HUES64 (cell line): ENCODE results near the gene SCAPER.

Source experiments
- H3K27ac ChIP-seq: 2 replicates; pipeline ENCODE4 v1.7.0; 2013; ENCODE audit warnings: low read depth, low read length, inconsistent platforms
- H3K27me3 ChIP-seq: 2 replicates; pipeline ENCODE4 v1.6.1; 2013; ENCODE audit warnings: mild to moderate bottlenecking, low read length; ENCODE audit not compliant: insufficient read depth
- H3K36me3 ChIP-seq: 2 replicates; pipeline ENCODE4 v1.6.1; 2013; ENCODE audit warnings: mild to moderate bottlenecking, low read length; ENCODE audit not compliant: insufficient read depth
- H3K4me1 ChIP-seq: 2 replicates; pipeline ENCODE4 v1.6.1; 2013; ENCODE audit warnings: mild to moderate bottlenecking, low read length, moderate library complexity; ENCODE audit not compliant: insufficient read depth
- H3K4me3 ChIP-seq: 2 replicates; pipeline ENCODE4 v1.5.1; 2013; ENCODE audit warnings: mild to moderate bottlenecking, low read length, moderate library complexity
- H3K9ac ChIP-seq: 2 replicates; pipeline ENCODE4 v1.6.1; 2013; ENCODE audit warnings: mild to moderate bottlenecking, low read depth, low read length
- H3K9me3 ChIP-seq: 2 replicates; pipeline ENCODE4 v1.6.1; 2013; ENCODE audit warnings: low read depth, low read length; ENCODE audit not compliant: insufficient read depth
- WGBS: fragments of 150-250, 120-280 bp; methylation state at CpG from one replicate; pipeline ENCODE4 v1.1.7; 2013; ENCODE audit warnings: missing lambda C conversion rate; 5-methylcytosine and 5-hydroxymethylcytosine counted together

The SCAPER gene

GRCh38 chr15:76480267-76480666 is 424.9 kb downstream of the SCAPER start:
- Histone ChIP-seq H3K9me3 (no peaks in the 10 kb centered on the region), H3K4me1 (0 out of 2 replicates have a peak, but pooled peaks cover 8% of the 10 kb centered on the region), H3K9ac (no peak overlapping the region), H3K4me3 (no peak overlapping the region), H3K27me3 (no peaks in the 10 kb centered on the region), H3K36me3 (no peaks in the 10 kb centered on the region), H3K27ac (no peak overlapping the region)
- WGBS, result 92% methylated on average over 3 of the region's 3 CpGs

DNA sequence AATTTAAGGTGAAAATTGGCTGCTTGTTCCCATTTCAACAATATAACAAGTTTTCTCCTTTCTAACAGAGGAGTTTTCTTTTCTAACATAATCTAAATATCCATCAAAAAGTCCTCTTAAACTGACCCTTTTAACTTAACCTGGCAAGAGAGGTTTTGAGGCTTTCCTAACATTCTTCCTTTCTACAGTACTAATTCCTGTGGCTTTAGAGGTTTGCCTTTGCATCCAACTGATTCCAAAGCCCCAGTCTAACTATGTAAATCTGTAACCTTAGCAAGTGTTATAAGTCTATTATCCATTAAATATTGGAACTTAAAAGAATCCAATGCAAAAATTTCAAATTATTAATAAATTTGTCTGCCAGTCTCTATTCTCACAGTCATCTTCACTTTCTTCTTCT is 434.4 kb downstream of the SCAPER start:
- Histone ChIP-seq H3K9me3 (peaks cover 5% of the 10 kb centered on the region; the same call in 1 of the 2 replicates), H3K27me3 (no peaks in the 10 kb centered on the region), H3K4me3 (no peak overlapping the region), H3K36me3 (no peaks in the 10 kb centered on the region), H3K9ac (no peak overlapping the region), H3K4me1 (peaks cover 3% of the 10 kb centered on the region; the same call in 1 of the 2 replicates), H3K27ac (no peak overlapping the region)

DNA sequence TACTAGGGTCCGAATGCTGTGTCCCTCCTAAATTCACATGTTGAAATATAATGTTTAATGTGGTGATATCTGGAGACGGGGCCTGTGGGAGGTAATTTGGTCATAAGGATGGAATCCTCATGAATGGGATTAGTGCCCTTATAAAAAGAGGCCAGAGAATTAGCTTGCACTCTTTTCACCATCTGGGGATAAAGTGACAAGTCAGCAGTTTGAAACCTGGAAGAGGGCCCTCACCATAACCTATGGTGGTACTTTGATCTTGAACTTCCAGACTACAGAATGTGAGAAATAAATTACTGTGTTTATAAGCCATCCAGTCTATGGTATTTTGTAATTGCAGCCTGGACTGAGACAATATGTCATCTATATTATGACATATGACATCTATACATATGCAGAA is 436.4 kb downstream of the SCAPER start:
- Histone ChIP-seq H3K27ac (no peak overlapping the region), H3K27me3 (no peaks in the 10 kb centered on the region), H3K4me3 (no peak overlapping the region), H3K4me1 (peaks cover 3% of the 10 kb centered on the region; the same call in 1 of the 2 replicates), H3K9me3 (peaks cover 11% of the 10 kb centered on the region; the same call in 1 of the 2 replicates), H3K36me3 (no peaks in the 10 kb centered on the region), H3K9ac (no peak overlapping the region)
- 95% methylated on average over 2 of the region's 2 CpGs for WGBS

GRCh38 chr15:76467136-76467535 is 438.0 kb downstream of the SCAPER start:
- Histone ChIP-seq H3K27ac (no peak overlapping the region), H3K36me3 (no peaks in the 10 kb centered on the region), H3K9me3 (peaks cover 11% of the 10 kb centered on the region; the same call in 1 of the 2 replicates), H3K4me3 (no peak overlapping the region), H3K27me3 (no peaks in the 10 kb centered on the region), H3K4me1 (peaks cover 3% of the 10 kb centered on the region; the same call in 1 of the 2 replicates), H3K9ac (no peak overlapping the region)
- WGBS, result 86% methylated on average over 1 of the region's 1 CpG

- Histone ChIP-seq H3K4me3 (no peak overlapping the region), H3K27ac (no peak overlapping the region), H3K4me1 (peaks cover 3% of the 10 kb centered on the region; the same call in 1 of the 2 replicates), H3K9me3 (peaks cover 11% of the 10 kb centered on the region; the same call in 1 of the 2 replicates), H3K27me3 (no peaks in the 10 kb centered on the region), H3K9ac (no peak overlapping the region), H3K36me3 (no peaks in the 10 kb centered on the region)
- 100% methylated on average over 1 of the region's 1 CpG for WGBS
Observed at GRCh38 chr15:76465728-76466127, 439.4 kb downstream of the SCAPER start.

GRCh38 chr15:76464247-76464646 is 440.9 kb downstream of the SCAPER start:
- Histone ChIP-seq H3K9me3 (peaks cover 11% of the 10 kb centered on the region; the same call in 1 of the 2 replicates), H3K27me3 (no peaks in the 10 kb centered on the region), H3K27ac (no peak overlapping the region), H3K36me3 (no peaks in the 10 kb centered on the region), H3K9ac (no peak overlapping the region), H3K4me1 (peaks cover 3% of the 10 kb centered on the region; the same call in 1 of the 2 replicates), H3K4me3 (no peak overlapping the region)
- WGBS, result 100% methylated on average over 2 of the region's 2 CpGs

DNA sequence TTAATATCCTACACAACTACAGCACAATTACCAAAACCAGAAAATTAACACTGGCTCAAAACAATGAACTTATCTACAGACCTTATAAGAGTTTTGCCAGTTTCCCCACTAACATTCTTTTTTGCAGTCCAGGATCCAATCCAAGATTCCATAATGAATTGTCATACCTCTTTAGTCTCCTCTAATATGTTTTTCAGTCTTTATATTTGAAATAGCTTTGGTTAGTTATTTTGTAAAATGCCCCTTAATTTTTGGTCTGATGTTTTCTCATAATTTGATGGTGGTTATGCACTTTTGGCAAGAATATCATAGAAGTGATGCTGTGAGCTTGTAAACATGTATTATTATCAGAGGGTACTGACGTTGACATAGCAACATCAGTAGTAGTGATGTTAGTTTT is 444.3 kb downstream of the SCAPER start:
- WGBS, result 91% methylated on average over 1 of the region's 1 CpG
- H3K36me3 ChIP-seq, result no peaks in the 10 kb centered on the region
- peaks cover 8% of the 10 kb centered on the region; the same call in 1 of the 2 replicates for H3K9me3 ChIP-seq

GRCh38 chr15:76460347-76460746 is 444.8 kb downstream of the SCAPER start:
- Histone ChIP-seq H3K27ac (no peak overlapping the region), H3K9me3 (peaks cover 3% of the 10 kb centered on the region; the same call in 1 of the 2 replicates), H3K36me3 (no peaks in the 10 kb centered on the region), H3K27me3 (no peaks in the 10 kb centered on the region), H3K4me1 (no peaks in the 10 kb centered on the region), H3K4me3 (no peak overlapping the region), H3K9ac (no peak overlapping the region)
- 98% methylated on average over 2 of the region's 3 CpGs for WGBS

More for the DNA sequence above, 444.3 kb downstream of the SCAPER start:
- no peak overlapping the region for H3K9ac ChIP-seq
- H3K4me1 ChIP-seq, result no peaks in the 10 kb centered on the region
- no peak overlapping the region for H3K4me3 ChIP-seq
- H3K27me3 ChIP-seq, result no peaks in the 10 kb centered on the region
- no peak overlapping the region for H3K27ac ChIP-seq

GRCh38 chr15:76451540-76451939 is 453.6 kb downstream of the SCAPER start:
- Histone ChIP-seq H3K4me3 (no peak overlapping the region), H3K36me3 (no peaks in the 10 kb centered on the region), H3K4me1 (no peaks in the 10 kb centered on the region), H3K27ac (no peak overlapping the region), H3K27me3 (no peaks in the 10 kb centered on the region), H3K9ac (no peak overlapping the region), H3K9me3 (no peaks in the 10 kb centered on the region)
- WGBS, result 71% methylated on average over 1 of the region's 1 CpG

DNA sequence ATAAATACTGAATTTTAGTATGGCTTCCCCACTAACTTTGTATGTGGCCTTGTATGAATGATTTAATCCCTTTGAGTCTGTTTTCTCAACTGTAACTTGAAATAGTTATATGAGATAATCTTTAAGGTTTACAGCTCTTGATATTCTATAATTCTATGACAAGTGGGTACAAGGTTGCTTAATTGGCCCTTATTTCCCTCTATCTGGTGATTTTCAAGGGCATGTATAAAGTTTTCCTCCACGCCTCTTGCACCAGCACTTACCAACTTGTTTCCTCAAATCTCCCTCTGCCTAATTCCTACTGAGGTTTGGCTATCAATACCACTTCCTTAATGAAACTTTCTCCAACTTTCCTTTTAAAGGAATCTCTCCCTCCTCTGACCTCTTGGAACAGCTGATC is 455.7 kb downstream of the SCAPER start:
- no peaks in the 10 kb centered on the region for H3K27me3 ChIP-seq
- no peak overlapping the region for H3K4me3 ChIP-seq
- H3K4me1 ChIP-seq, result no peaks in the 10 kb centered on the region
- H3K9me3 ChIP-seq, result no peaks in the 10 kb centered on the region
- H3K9ac ChIP-seq, result no peak overlapping the region
- 93% methylated on average over 1 of the region's 1 CpG for WGBS
- H3K27ac ChIP-seq, result no peak overlapping the region
- H3K36me3 ChIP-seq, result no peaks in the 10 kb centered on the region

DNA sequence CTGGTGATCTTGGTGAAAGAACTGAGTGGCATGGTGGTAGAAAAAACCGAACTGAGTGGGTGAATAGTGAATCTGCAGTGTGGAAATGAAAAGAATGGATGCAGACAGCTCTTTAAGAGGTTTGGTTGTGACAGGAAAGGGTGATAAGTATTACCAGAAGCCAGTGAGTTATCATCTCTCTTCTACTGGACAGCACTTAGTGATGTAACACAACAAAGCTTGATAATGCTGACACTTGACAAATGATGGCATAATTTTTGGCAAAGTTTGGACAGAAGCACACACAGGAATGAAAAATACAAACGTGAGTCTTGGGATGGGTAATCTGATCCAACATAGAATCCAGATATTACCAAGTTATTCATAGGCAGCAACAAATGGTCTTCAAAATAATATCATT is 456.4 kb downstream of the SCAPER start:
- Histone ChIP-seq H3K9me3 (no peaks in the 10 kb centered on the region), H3K27ac (no peak overlapping the region), H3K4me3 (no peak overlapping the region), H3K9ac (no peak overlapping the region), H3K4me1 (no peaks in the 10 kb centered on the region), H3K36me3 (no peaks in the 10 kb centered on the region), H3K27me3 (no peaks in the 10 kb centered on the region)
- WGBS, result 90% methylated on average over 2 of the region's 2 CpGs
